Smooth muscle cell (in vitro differentiated cells): ENCODE data around the gene SLC43A3. TPM values are rescaled to one million over a fixed set of nuclear protein-coding genes. Genes with fewer than 3 reads are reported as not detected.
"Not testable (repeated sequence)": the region's sequence is repeated elsewhere in the genome, so short reads cannot be mapped to it uniquely, and the experiment has no call there.

Source experiments
- DNase-seq: peaks from one replicate; lab custom pipeline; 2025; ENCODE audit not compliant: unreplicated experiment; lab: John Stamatoyannopoulos, UW
- H2AFZ ChIP-seq: fragments of 200-600 bp; sonication (generic); 2 replicates; pipeline ENCODE4 v1.6.0; 2016; ENCODE audit warnings: antibody characterized with exemption, low read depth, mild to moderate bottlenecking
- H3F3A ChIP-seq: fragments of 200-600 bp; sonication (generic); 2 replicates; pipeline ENCODE4 v1.6.0; 2017; ENCODE audit warnings: antibody characterized with exemption, low read depth
- H3K27ac ChIP-seq: fragments of 200-600 bp; sonication (generic); 2 replicates; pipeline ENCODE4 v1.5.1; 2016; ENCODE audit warnings: low read depth, mild to moderate bottlenecking
- H3K27me3 ChIP-seq: fragments of 200-600 bp; sonication (generic); 2 replicates; pipeline ENCODE4 v1.6.1; 2016; ENCODE audit warnings: low read depth, mild to moderate bottlenecking
- H3K36me3 ChIP-seq: fragments of 200-600 bp; sonication (generic); 2 replicates; pipeline ENCODE4 v1.5.1; 2016; ENCODE audit warnings: low read depth
- H3K4me1 ChIP-seq: fragments of 200-600 bp; sonication (generic); 2 replicates; pipeline ENCODE4 v1.5.1; 2016; ENCODE audit warnings: low read depth
- H3K4me2 ChIP-seq: fragments of 200-600 bp; sonication (generic); 2 replicates; pipeline ENCODE4 v1.6.0; 2016; ENCODE audit warnings: mild to moderate bottlenecking
- H3K4me3 ChIP-seq: fragments of 200-600 bp; sonication (generic); 2 replicates; pipeline ENCODE4 v1.5.1; 2016; ENCODE audit warnings: mild to moderate bottlenecking
- H3K79me2 ChIP-seq: fragments of 200-600 bp; sonication (generic); 2 replicates; pipeline ENCODE4 v1.6.0; 2016; ENCODE audit warnings: low read depth, mild to moderate bottlenecking
- H3K9ac ChIP-seq: fragments of 200-600 bp; sonication (generic); 2 replicates; pipeline ENCODE4 v1.6.0; 2016; ENCODE audit warnings: low read depth
- H3K9me3 ChIP-seq: fragments of 200-600 bp; sonication (generic); replicated peaks from 2 replicates; pipeline ENCODE4 v1.5.1; 2016; ENCODE audit warnings: low read depth
- H4K20me1 ChIP-seq: fragments of 200-600 bp; sonication (generic); 2 replicates; pipeline ENCODE4 v1.6.0; 2016; ENCODE audit warnings: low read depth
- CTCF ChIP-seq: fragments of 200-600 bp; sonication (generic); IDR thresholded peaks from 2 replicates; pipeline ENCODE4 v1.5.1; 2017; ENCODE audit warnings: borderline replicate concordance, mild to moderate bottlenecking, antibody characterized with exemption; ENCODE audit not compliant: insufficient read depth, poor library complexity, severe bottlenecking
- WGBS: methylation state at CpG from one replicate; pipeline ENCODE4 v1.1.7; 2016; ENCODE audit warnings: low lambda C conversion rate; 5-methylcytosine and 5-hydroxymethylcytosine counted together
- polyA plus RNA-seq: library from polyadenylated mRNA; unstranded; fragments of >200 nt; fragmentation: Nextera tagmentation; extraction: Ambion mirVana; gene quantifications from 2 replicates; pipeline ENCODE4 v1.2.1, GENCODE V29; 2016
- total RNA-seq: library from RNA; depleted of rRNA; stranded (reverse); fragments of >200 nt; gene quantifications from 2 replicates; pipeline ENCODE4 v1.2.3, GENCODE V29; 2014

Gene SLC43A3
- total and polyA plus RNA-seq, 2 experiments from 2014 or later, result 9.3 to 12.8 TPM

- no peak overlapping the region for H3K27ac ChIP-seq
Measured at GRCh38 chr11:57453543-57454177, 26.7 kb upstream of the SLC43A3 start.

GRCh38 chr11:57446055-57446454 lies 19.1 kb upstream of the SLC43A3 start:
- Histone ChIP-seq H3K9me3 (no peaks in the 10 kb centered on the region), H3K27me3 (peaks cover 26% of the 10 kb centered on the region), H3K4me1 (no peaks in the 10 kb centered on the region), H3K27ac (no peak overlapping the region), H3K4me2 (no peak overlapping the region), H2AFZ (no peak overlapping the region), H4K20me1 (no peaks in the 10 kb centered on the region), H3K9ac (no peak overlapping the region), H3K79me2 (no peaks in the 10 kb centered on the region), H3K4me3 (no peak overlapping the region), H3F3A (no peaks in the 10 kb centered on the region), H3K36me3 (no peaks in the 10 kb centered on the region)
- 80% methylated on average over 1 of the region's 1 CpG for WGBS
- TF ChIP-seq CTCF, result no peak
- no peak for DNase-seq

More at GRCh38 chr11:57453543-57454177, 26.7 kb upstream of the SLC43A3 start:
- Histone ChIP-seq H2AFZ (no peak overlapping the region), H3K79me2 (no peaks in the 10 kb centered on the region), H3K4me3 (no peak overlapping the region), H3K9ac (no peak overlapping the region), H3F3A (no peaks in the 10 kb centered on the region), H3K9me3 (no peaks in the 10 kb centered on the region), H3K4me2 (no peak overlapping the region), H3K36me3 (no peaks in the 10 kb centered on the region), H4K20me1 (no peaks in the 10 kb centered on the region), H3K4me1 (peaks cover 3% of the 10 kb centered on the region), H3K27me3 (peaks cover 91% of the 10 kb centered on the region)
- TF ChIP-seq CTCF, result no peak
- no peak for DNase-seq
- 91% methylated on average over 2 of the region's 2 CpGs for WGBS

GRCh38 chr11:57445122-57445394 lies 18.1 kb upstream of the SLC43A3 start:
- not testable (repeated sequence) for H3K27ac ChIP-seq, H3K9me3 ChIP-seq, H3K4me3 ChIP-seq, H2AFZ ChIP-seq, H3K4me1 ChIP-seq, H3K4me2 ChIP-seq, H4K20me1 ChIP-seq, H3K79me2 ChIP-seq, DNase-seq, H3K36me3 ChIP-seq, H3K9ac ChIP-seq, H3F3A ChIP-seq
- peaks cover 16% of the 10 kb centered on the region for H3K27me3 ChIP-seq
- WGBS, result 86% methylated on average over 9 of the region's 9 CpGs

- DNase-seq, result no peak
- Histone ChIP-seq H3K9ac (no peak overlapping the region), H3K27ac (no peak overlapping the region), H3K4me2 (no peak overlapping the region), H3F3A (no peaks in the 10 kb centered on the region), H3K4me3 (no peak overlapping the region), H4K20me1 (no peaks in the 10 kb centered on the region), H3K27me3 (peaks cover 11% of the 10 kb centered on the region), H3K9me3 (no peaks in the 10 kb centered on the region), H3K36me3 (no peaks in the 10 kb centered on the region), H3K79me2 (no peaks in the 10 kb centered on the region), H2AFZ (no peak overlapping the region), H3K4me1 (no peaks in the 10 kb centered on the region)
- no peak for TF ChIP-seq CTCF
- 77% methylated on average over 9 of the region's 9 CpGs for WGBS
Measured at GRCh38 chr11:57444362-57445121, 17.6 kb upstream of the SLC43A3 start.
